DND-41 (cell line): Measurements from ENCODE around the gene SPATA46.

Experiments
- ATAC-seq: fragments of 200-7000 bp; cut with Tn5 transposase; 3 replicates; pipeline ENCODE4 v1.9.1; 2021; ENCODE audit warnings: low read depth; ENCODE audit not compliant: insufficient read depth
- DNase-seq: peaks from one replicate; pipeline ENCODE4 v3.0.0-alpha.2; 2020
- H2AFZ ChIP-seq: 2 replicates; pipeline ENCODE4 v1.6.0; 2012; ENCODE audit warnings: low read depth, low read length
- H3K27ac ChIP-seq: 2 replicates; pipeline ENCODE4 v1.5.1; 2012; ENCODE audit warnings: low read length, inconsistent platforms
- H3K27me3 ChIP-seq: fragments of 200-600 bp; sonication (generic); 2 replicates; pipeline ENCODE4 v1.6.0; 2012; ENCODE audit warnings: low read length, mild to moderate bottlenecking, inconsistent platforms; ENCODE audit not compliant: insufficient read depth, poor library complexity
- H3K36me3 ChIP-seq: 2 replicates; pipeline ENCODE4 v1.5.1; 2012; ENCODE audit warnings: low read length, inconsistent platforms; ENCODE audit not compliant: insufficient read depth
- H3K4me1 ChIP-seq: 2 replicates; pipeline ENCODE4 v1.5.1; 2012; ENCODE audit warnings: mild to moderate bottlenecking, low read length; ENCODE audit not compliant: insufficient read depth
- H3K4me2 ChIP-seq: 2 replicates; pipeline ENCODE4 v1.6.0; 2012; ENCODE audit warnings: mild to moderate bottlenecking, moderate library complexity, low read length, inconsistent platforms; ENCODE audit not compliant: insufficient read depth
- H3K4me3 ChIP-seq, 2 experiments: fragments of 200-600 bp in 1 of 2; shearing (Covaris generic) in 1 of 2; 2 replicates each; pipeline ENCODE4 v1.5.1; 2012 to 2016; ENCODE audit warnings: inconsistent platforms in 2 of 2, low read length in 2 of 2, mild to moderate bottlenecking in 2 of 2, low read depth in 1 of 2, moderate library complexity in 1 of 2
- H3K79me2 ChIP-seq: 2 replicates; pipeline ENCODE4 v1.6.0; 2012; ENCODE audit warnings: low read length, inconsistent platforms; ENCODE audit not compliant: insufficient read depth
- H3K9ac ChIP-seq: 2 replicates; pipeline ENCODE4 v1.6.0; 2012; ENCODE audit warnings: low read depth, mild to moderate bottlenecking, inconsistent platforms, low read length, moderate library complexity
- H3K9me3 ChIP-seq: 2 replicates; pipeline ENCODE4 v1.5.1; 2012; ENCODE audit warnings: low read length, moderate library complexity, mild to moderate bottlenecking, inconsistent platforms; ENCODE audit not compliant: insufficient read depth, severe bottlenecking
- H4K20me1 ChIP-seq: 2 replicates; pipeline ENCODE4 v1.6.0; 2012; ENCODE audit warnings: low read length; ENCODE audit not compliant: insufficient read depth
- CTCF ChIP-seq: IDR thresholded peaks from 2 replicates; pipeline ENCODE4 v1.5.1; 2012; ENCODE audit warnings: borderline replicate concordance, low read length, moderate library complexity, mild to moderate bottlenecking; ENCODE audit not compliant: poor library complexity, severe bottlenecking; ENCODE audit errors: extremely low read depth
- EZH2 ChIP-seq: IDR thresholded peaks from 3 replicates; pipeline ENCODE4 v1.6.1; 2012; ENCODE audit warnings: borderline replicate concordance, low read depth, mild to moderate bottlenecking, moderate library complexity, low read length, inconsistent platforms; ENCODE audit not compliant: severe bottlenecking

SPATA46 gene

GRCh38 chr1:162384116-162384515 is 7.5 kb upstream of the SPATA46 start:
- Histone ChIP-seq H3K4me3 (no peak overlapping the region), H3K27ac (no peak overlapping the region), H3K27me3 (peaks cover 6% of the 10 kb centered on the region), H3K9ac (no peak overlapping the region), H3K4me2 (no peak overlapping the region), H3K79me2 (no peaks in the 10 kb centered on the region), H3K36me3 (no peaks in the 10 kb centered on the region), H3K9me3 (no peaks in the 10 kb centered on the region), H4K20me1 (no peaks in the 10 kb centered on the region), H2AFZ (no peak overlapping the region), H3K4me1 (no peaks in the 10 kb centered on the region)
- TF ChIP-seq CTCF (no peak), EZH2 (no peak)
- DNase-seq (no peak), ATAC-seq (no peak)

DNA sequence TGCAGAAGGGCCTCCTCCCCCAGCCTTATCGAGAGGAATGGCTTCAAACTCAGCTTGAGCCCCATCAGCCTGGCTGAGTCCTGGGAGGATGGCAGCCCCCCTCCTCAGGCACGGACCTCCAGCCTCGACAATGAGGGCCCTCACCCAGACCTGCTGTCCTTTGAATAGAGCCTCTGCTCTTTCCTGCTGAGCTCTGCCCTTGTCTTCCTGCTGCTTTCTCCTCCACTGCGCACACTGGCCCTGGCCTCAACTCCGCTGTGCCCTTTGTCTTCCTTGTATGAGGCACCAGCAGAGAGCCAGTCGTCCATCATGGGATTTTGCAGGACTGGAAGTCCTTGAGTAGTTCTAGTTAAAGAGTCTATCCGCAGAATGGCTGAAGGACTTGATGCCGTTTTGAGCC is 6.9 kb upstream of the SPATA46 start:
- Histone ChIP-seq H3K27ac (no peak overlapping the region), H3K4me1 (no peaks in the 10 kb centered on the region), H3K27me3 (peaks cover 3% of the 10 kb centered on the region), H3K4me3 (no peak overlapping the region), H3K4me2 (no peak overlapping the region), H3K79me2 (no peaks in the 10 kb centered on the region), H2AFZ (no peak overlapping the region), H3K9ac (no peak overlapping the region), H4K20me1 (no peaks in the 10 kb centered on the region), H3K9me3 (no peaks in the 10 kb centered on the region), H3K36me3 (no peaks in the 10 kb centered on the region)
- DNase-seq: no peak
- TF ChIP-seq CTCF: no peak
- TF ChIP-seq EZH2: no peak
- no peak for ATAC-seq

DNA sequence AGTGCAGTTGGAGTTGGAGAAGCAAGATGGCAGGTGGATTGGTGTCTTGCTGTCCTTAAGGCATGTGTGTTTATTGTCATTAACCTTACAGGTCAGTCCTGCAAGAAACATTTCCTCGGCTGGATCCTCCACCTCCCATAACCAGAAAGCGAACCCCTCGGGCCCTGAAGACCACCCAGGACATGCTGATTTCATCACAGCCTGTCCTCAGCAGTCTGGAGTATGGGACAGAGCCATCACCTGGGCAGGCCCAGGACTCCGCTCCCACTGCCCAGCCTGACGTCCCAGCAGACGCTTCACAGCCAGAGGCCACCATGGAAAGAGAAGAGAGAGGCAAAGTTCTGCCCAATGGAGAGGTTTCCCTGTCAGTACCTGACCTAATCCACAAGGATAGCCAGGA is 6.4 kb upstream of the SPATA46 start:
- no peaks in the 10 kb centered on the region for H3K9me3 ChIP-seq
- no peak overlapping the region for H3K4me2 ChIP-seq
- no peak overlapping the region for H3K9ac ChIP-seq
- H3K36me3 ChIP-seq: no peaks in the 10 kb centered on the region
- H3K4me3 ChIP-seq: no peak overlapping the region
- peaks cover 7% of the 10 kb centered on the region for H3K27me3 ChIP-seq
- DNase-seq (no peak), ATAC-seq (no peak)
- no peaks in the 10 kb centered on the region for H4K20me1 ChIP-seq
- no peaks in the 10 kb centered on the region for H3K4me1 ChIP-seq
- no peak overlapping the region for H2AFZ ChIP-seq
- TF ChIP-seq EZH2: no peak
- TF ChIP-seq CTCF: no peak
- no peaks in the 10 kb centered on the region for H3K79me2 ChIP-seq
- no peak overlapping the region for H3K27ac ChIP-seq
